Jurkat, Clone E6-1 (cell line): Measurements from ENCODE around the gene CUBN.
A peak's percentile ranks its signal among the peaks of the same experiment; 100 is the strongest.

Experiments used
- DNase-seq: peaks from one replicate; pipeline ENCODE4 v3.0.0-alpha.2; 2011; ENCODE audit warnings: low read depth, low spot score
- H3K4me3 ChIP-seq: 2 replicates; pipeline ENCODE4 v1.5.1; 2011; ENCODE audit warnings: mild to moderate bottlenecking, low read length, control low read depth, moderate library complexity

Gene CUBN

GRCh38 chr10:16976803-16977202, 152.8 kb downstream of the CUBN start:
- no peak for DNase-seq
- H3K4me3 ChIP-seq: no peak overlapping the region

GRCh38 chr10:16975188-16975587, 154.4 kb downstream of the CUBN start:
- DNase-seq: no peak
- H3K4me3 ChIP-seq: no peak overlapping the region

- H3K4me3 ChIP-seq: no peak overlapping the region
- DNase-seq: no peak
These were observed 161.1 kb downstream of the CUBN start for GRCh38 chr10:16968416-16969041.

DNA sequence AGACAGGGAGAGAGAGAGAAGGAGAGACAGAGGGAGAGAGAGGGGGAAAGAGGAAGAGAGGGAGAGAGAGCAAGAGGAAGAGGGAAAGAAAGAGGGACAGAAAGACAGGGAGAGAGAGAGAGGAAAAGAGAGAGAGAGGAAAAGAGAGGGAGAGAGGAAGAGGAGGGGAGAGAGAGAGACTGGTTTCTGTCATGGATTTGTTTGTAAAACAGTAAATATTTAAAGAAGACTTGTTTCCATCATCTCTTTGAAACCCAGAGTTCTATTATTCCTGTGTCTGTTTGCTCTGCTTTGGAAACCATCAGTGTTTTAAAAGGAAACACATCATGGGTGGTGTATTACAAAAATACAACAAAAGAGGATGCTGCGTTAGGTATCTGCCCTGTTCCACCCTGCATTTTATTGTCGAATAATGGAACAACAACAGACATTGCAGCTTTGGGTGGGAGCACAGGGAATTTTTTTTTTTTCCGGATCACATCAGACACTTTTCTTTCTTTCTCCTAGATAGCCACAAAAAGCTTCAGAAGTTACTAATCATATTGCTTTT, 161.7 kb downstream of the CUBN start:
- no peak for DNase-seq
- H3K4me3 ChIP-seq: no peak overlapping the region

GRCh38 chr10:16966991-16967865, 162.4 kb downstream of the CUBN start:
- no peak for DNase-seq
- H3K4me3 ChIP-seq: no peak overlapping the region

DNA sequence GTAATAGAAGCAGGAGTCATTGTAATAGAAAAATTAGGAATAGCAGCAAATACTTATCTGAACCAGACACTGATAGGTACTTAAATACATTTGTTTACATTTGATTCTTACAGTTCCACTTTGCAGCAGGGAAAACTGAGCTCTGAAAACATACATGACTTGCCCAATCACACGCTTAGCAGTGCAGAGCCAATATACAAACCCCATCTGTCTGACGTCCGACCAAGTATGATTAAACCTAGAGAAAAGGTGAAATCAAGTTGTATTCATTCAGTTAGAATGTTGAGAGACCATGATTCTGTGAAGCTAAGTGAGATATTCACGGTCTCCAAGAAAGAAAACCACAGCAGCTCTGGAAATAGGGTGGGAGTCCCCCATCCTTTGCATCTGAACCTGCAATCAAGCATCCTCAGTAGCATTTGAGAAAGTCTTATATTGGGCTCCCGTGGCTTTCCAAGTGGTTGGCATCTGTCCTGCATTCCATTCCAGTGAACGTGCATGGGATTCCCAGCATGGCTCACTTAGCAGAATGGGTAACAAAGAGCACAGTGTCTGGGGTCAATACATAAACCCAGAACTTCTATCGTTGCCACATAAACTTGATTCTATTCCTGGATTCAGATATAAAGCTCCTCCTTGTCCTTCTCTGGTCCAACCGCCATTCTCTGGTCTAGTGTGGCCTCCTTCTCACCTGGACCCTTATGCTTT, 163.7 kb downstream of the CUBN start:
- H3K4me3 ChIP-seq: no peak overlapping the region
- no peak for DNase-seq

- no peak overlapping the region for H3K4me3 ChIP-seq
- DNase-seq: no peak
These were observed 164.3 kb downstream of the CUBN start for GRCh38 chr10:16965344-16965616.

- DNase-seq: no peak
- no peak overlapping the region for H3K4me3 ChIP-seq
These were observed 164.9 kb downstream of the CUBN start for GRCh38 chr10:16964576-16965343.

- no peak overlapping the region for H3K4me3 ChIP-seq
- DNase-seq: no peak
These were observed 169.1 kb downstream of the CUBN start for GRCh38 chr10:16960551-16960950.

DNA sequence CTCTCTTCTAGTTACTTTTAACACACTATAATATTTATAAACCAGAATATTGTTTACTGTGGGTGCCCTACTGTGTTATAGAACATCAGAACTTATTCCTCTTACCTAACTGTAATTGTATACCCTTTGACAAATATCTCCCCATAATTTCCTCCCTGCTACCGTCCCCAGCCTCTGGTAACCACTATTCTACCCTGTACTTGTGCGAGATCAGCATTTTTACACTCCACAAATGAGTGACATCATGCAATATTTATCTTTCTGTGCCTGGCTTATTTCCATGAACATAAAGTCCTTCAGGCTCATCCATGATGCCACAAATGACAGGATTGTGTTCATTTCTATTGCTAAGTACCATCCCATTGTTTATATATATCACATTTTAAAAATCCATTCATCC, 172.6 kb downstream of the CUBN start:
- no peak overlapping the region for H3K4me3 ChIP-seq
- DNase-seq: no peak

DNA sequence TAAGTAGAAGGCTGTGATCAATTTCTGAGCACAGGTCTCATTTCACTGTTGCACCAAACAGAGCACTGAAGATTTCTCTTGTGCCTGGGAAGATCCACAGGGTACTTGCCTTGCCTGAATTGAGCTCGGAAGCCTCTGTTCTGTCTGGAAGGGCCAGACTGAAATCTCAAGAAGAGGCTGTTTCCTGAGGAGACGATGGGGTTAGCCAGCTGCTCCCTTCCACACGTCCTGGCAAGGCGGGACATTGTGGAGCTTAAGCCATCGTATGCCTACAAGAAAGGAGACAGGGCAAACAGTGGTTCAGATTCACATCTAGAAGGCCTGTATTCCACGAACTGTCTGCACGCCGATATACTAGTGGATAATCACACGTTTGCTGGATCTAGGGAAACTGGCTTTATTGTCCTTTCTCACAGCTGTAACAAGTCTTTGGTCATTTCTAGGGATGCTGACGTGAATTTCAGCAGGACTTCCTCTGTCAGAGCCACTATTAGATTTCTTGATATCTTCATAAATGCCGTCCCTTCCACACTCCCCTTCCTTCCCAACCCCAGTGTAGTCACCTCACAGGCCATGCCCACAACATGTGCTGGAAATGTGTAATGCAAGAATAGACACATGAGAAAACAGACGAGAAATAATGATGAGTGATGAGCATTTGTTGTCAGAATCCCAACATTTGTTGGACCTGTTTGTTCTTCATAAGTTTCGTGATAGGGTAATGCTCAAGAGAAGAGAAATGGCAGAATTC, 175.2 kb downstream of the CUBN start:
- H3K4me3 ChIP-seq: no peak overlapping the region
- DNase-seq: no peak

DNA sequence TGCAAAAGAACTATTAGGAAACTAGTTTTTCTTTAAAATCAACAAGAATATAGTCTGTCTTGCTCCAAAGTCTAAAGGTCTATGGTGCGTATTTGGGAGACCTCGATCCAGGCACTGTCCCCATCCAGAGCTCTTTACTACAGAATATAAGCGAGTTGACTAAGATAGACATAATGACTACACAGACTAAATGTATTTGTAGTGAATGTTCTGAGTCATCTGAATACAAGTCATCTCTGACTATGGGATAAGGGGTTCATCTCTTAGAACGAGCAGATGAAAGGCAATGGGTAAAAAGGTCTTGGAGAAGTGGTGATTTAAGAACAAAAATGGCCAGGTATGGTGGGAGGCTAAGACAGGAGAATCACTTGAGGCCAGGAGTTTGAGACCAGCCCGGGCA, 176.3 kb downstream of the CUBN start:
- no peak overlapping the region for H3K4me3 ChIP-seq
- no peak for DNase-seq

- no peak overlapping the region for H3K4me3 ChIP-seq
- DNase-seq: no peak
These were observed 177.0 kb downstream of the CUBN start for GRCh38 chr10:16952610-16953009.

DNA sequence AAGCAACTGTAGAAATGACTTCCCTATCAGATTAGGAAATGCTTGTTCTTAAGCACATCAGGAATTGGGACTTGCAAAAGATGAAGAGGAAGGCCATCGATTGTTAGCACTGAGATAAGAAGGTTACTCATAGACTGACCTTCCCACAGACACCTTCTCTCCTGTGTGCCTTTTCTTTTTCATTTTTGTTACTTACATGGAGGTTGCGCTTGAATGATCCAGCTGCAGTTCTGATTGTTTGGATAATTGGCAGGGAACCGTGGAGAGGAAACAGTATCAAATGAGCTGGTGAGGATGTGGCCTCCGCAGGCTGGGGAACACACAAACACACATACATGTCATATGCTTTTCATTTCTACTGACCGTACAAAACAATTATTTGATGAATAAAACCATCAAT, 177.5 kb downstream of the CUBN start:
- DNase-seq: no peak
- H3K4me3 ChIP-seq: no peak overlapping the region

GRCh38 chr10:16950656-16951601, 178.7 kb downstream of the CUBN start:
- no peak overlapping the region for H3K4me3 ChIP-seq
- peak; percentile 59 for DNase-seq

DNA sequence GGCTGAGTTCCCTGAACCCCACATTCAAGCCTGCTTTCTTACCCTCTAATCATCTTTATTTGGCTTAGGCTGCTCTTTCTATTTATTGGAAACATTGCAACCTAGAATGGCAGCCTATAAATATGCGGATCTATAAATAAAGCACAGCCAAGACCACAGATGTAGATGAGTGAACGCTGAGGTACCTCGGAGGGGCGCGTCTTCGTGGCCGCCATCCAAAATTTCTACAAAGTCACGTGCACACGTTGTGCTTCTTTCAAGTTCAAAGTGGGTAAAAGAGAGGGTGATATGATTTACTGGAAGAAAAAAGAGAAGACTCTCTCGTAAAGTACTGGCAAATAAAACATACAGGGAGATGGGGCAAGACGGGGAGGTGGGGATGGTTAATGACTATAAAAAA, 179.8 kb downstream of the CUBN start:
- H3K4me3 ChIP-seq: no peak overlapping the region
- DNase-seq: no peak

- peak; percentile 62 for DNase-seq
- H3K4me3 ChIP-seq: no peak overlapping the region
These were observed 181.2 kb downstream of the CUBN start for GRCh38 chr10:16948361-16948760.

GRCh38 chr10:16947069-16947468, 182.5 kb downstream of the CUBN start:
- no peak for DNase-seq
- no peak overlapping the region for H3K4me3 ChIP-seq
